GM23338 (cell line): ENCODE measurements around the gene NDUFS7. TPM values are rescaled to one million over a fixed set of nuclear protein-coding genes. Genes with fewer than 3 reads are reported as not detected.

Experiments
- ATAC-seq: fragments of 200-7000 bp; cut with Tn5 transposase; 3 replicates; pipeline ENCODE4 v1.9.1; 2020
- DNase-seq: peaks from one replicate; pipeline ENCODE4 v3.0.0-alpha.2; 2015; ENCODE audit warnings: low spot score
- H2AFZ ChIP-seq: fragments of 200-600 bp; sonication (generic); 2 replicates; pipeline ENCODE4 v1.8.0; 2016; ENCODE audit warnings: antibody characterized with exemption, mild to moderate bottlenecking, moderate library complexity
- H3F3A ChIP-seq: fragments of 200-600 bp; sonication (generic); replicated peaks from 2 replicates; pipeline ENCODE4 v1.8.0; 2017; ENCODE audit warnings: antibody characterized with exemption, mixed run types, low read depth
- H3K27ac ChIP-seq: fragments of 200-600 bp; sonication (generic); 2 replicates; pipeline ENCODE4 v1.6.1; 2016; ENCODE audit warnings: low read depth
- H3K27me3 ChIP-seq: fragments of 200-600 bp; sonication (generic); 2 replicates; pipeline ENCODE4 v1.8.0; 2016; ENCODE audit warnings: mild to moderate bottlenecking, mixed run types, moderate library complexity; ENCODE audit not compliant: insufficient read depth
- H3K36me3 ChIP-seq: fragments of 200-600 bp; sonication (generic); 2 replicates; pipeline ENCODE4 v1.8.0; 2016; ENCODE audit warnings: mild to moderate bottlenecking; ENCODE audit not compliant: insufficient read depth
- H3K4me1 ChIP-seq: fragments of 200-600 bp; sonication (generic); 2 replicates; pipeline ENCODE4 v1.8.0; 2016; ENCODE audit warnings: mild to moderate bottlenecking, moderate library complexity; ENCODE audit not compliant: insufficient read depth
- H3K4me2 ChIP-seq: fragments of 200-600 bp; sonication (generic); 2 replicates; pipeline ENCODE4 v1.7.1; 2017; ENCODE audit warnings: mixed run types
- H3K4me3 ChIP-seq: fragments of 200-600 bp; sonication (generic); 2 replicates; pipeline ENCODE4 v1.6.1; 2016; ENCODE audit warnings: mixed run types
- H3K79me2 ChIP-seq: fragments of 200-600 bp; sonication (generic); replicated peaks from 2 replicates; pipeline ENCODE4 v1.8.0; 2017; ENCODE audit warnings: mild to moderate bottlenecking; ENCODE audit not compliant: insufficient read depth
- H3K9me2 ChIP-seq: fragments of 200-600 bp; sonication (generic); 2 replicates; pipeline ENCODE4 v1.8.0; 2017; ENCODE audit not compliant: insufficient read depth
- H4K20me1 ChIP-seq: fragments of 200-600 bp; sonication (generic); replicated peaks from 2 replicates; pipeline ENCODE4 v1.8.0; 2017; ENCODE audit warnings: mild to moderate bottlenecking; ENCODE audit not compliant: insufficient read depth
- H3K27ac Mint-ChIP-seq: 2 replicates; pipeline ENCODE4 v1.8.0; 2020; ENCODE audit warnings: inconsistent platforms, mild to moderate bottlenecking, moderate library complexity, mixed read lengths
- H3K27me3 Mint-ChIP-seq: 3 replicates; pipeline ENCODE4 v1.8.0; 2022; ENCODE audit warnings: low read depth, mild to moderate bottlenecking, moderate library complexity, mixed read lengths, inconsistent platforms; ENCODE audit not compliant: insufficient read depth, poor library complexity
- H3K36me3 Mint-ChIP-seq: 3 replicates; pipeline ENCODE4 v1.8.0; 2021; ENCODE audit warnings: low read depth, mild to moderate bottlenecking, inconsistent platforms, moderate library complexity, mixed read lengths
- H3K4me1 Mint-ChIP-seq: 3 replicates; pipeline ENCODE4 v1.8.0; 2020; ENCODE audit warnings: mild to moderate bottlenecking, inconsistent platforms, mixed read lengths
- H3K4me3 Mint-ChIP-seq: 3 replicates; pipeline ENCODE4 v1.8.0; 2021; ENCODE audit warnings: moderate library complexity, mild to moderate bottlenecking, inconsistent platforms, mixed read lengths
- H3K9me3 Mint-ChIP-seq: 3 replicates; pipeline ENCODE4 v1.8.0; 2020; ENCODE audit warnings: moderate library complexity, mild to moderate bottlenecking, inconsistent platforms, mixed read lengths
- CREB1 ChIP-seq: fragments of 250-450 bp; sonication (Bioruptor Pico); IDR thresholded peaks from 2 replicates; pipeline ENCODE4 v1.5.0; 2020; ENCODE audit warnings: low read depth, mild to moderate bottlenecking, moderate library complexity
- EZH2phosphoT487 ChIP-seq: fragments of 200-600 bp; sonication (generic); IDR thresholded peaks from one replicate; pipeline ENCODE4 v1.8.1; 2018; ENCODE audit warnings: antibody characterized with exemption; ENCODE audit not compliant: unreplicated experiment
- JUNB ChIP-seq: IDR thresholded peaks from one replicate; pipeline ENCODE4 v1.6.1; 2016; ENCODE audit warnings: antibody characterized with exemption; ENCODE audit not compliant: unreplicated experiment
- NANOG ChIP-seq: IDR thresholded peaks from 2 replicates; pipeline ENCODE4 v1.6.1; 2016; ENCODE audit warnings: antibody characterized with exemption, borderline replicate concordance
- STAT1 ChIP-seq: IDR thresholded peaks from one replicate; pipeline ENCODE4 v1.6.1; 2016; ENCODE audit warnings: antibody characterized with exemption; ENCODE audit not compliant: unreplicated experiment
- ZNF331 ChIP-seq: fragments of 250-450 bp; sonication (Bioruptor Pico); IDR thresholded peaks from 2 replicates; pipeline ENCODE4 v1.5.0; 2020; ENCODE audit warnings: low read depth, mild to moderate bottlenecking, moderate library complexity
- polyA plus RNA-seq: library from polyadenylated mRNA; unstranded; fragments of >200 nt; fragmentation: Nextera tagmentation; extraction: Ambion mirVana; gene quantifications from 2 replicates; pipeline ENCODE4 v1.2.1, GENCODE V29; 2016
- total RNA-seq: library from RNA; depleted of rRNA; stranded (reverse); fragments of >200 nt; shearing (Covaris generic); gene quantifications from 2 replicates; pipeline ENCODE4 v1.2.3, GENCODE V29; 2014
- TF ChIP-seq, protein P1 (sequence below), 2 experiments: fragments of 200-600 bp in 1 of 2; sonication (generic) in 1 of 2; conservative IDR thresholded peaks; 2 replicates each; pipeline versions ENCODE4 v1.5.1 to v1.6.1; 2016 to 2017; ENCODE audit warnings: antibody characterized with exemption in 2 of 2, low read depth in 2 of 2, mild to moderate bottlenecking in 2 of 2, moderate library complexity in 1 of 2
- TF ChIP-seq, protein P2 (sequence below): IDR thresholded peaks from 2 replicates; pipeline ENCODE4 v1.6.1; 2016; ENCODE audit warnings: antibody characterized with exemption
- TF ChIP-seq, protein P3 (sequence below): IDR thresholded peaks from one replicate; pipeline ENCODE4 v1.6.1; 2018; ENCODE audit warnings: antibody characterized with exemption; ENCODE audit not compliant: unreplicated experiment

NDUFS7 gene
- total and polyA plus RNA-seq, 2 experiments from 2014 or later, result 132 to 203 TPM

DNA sequence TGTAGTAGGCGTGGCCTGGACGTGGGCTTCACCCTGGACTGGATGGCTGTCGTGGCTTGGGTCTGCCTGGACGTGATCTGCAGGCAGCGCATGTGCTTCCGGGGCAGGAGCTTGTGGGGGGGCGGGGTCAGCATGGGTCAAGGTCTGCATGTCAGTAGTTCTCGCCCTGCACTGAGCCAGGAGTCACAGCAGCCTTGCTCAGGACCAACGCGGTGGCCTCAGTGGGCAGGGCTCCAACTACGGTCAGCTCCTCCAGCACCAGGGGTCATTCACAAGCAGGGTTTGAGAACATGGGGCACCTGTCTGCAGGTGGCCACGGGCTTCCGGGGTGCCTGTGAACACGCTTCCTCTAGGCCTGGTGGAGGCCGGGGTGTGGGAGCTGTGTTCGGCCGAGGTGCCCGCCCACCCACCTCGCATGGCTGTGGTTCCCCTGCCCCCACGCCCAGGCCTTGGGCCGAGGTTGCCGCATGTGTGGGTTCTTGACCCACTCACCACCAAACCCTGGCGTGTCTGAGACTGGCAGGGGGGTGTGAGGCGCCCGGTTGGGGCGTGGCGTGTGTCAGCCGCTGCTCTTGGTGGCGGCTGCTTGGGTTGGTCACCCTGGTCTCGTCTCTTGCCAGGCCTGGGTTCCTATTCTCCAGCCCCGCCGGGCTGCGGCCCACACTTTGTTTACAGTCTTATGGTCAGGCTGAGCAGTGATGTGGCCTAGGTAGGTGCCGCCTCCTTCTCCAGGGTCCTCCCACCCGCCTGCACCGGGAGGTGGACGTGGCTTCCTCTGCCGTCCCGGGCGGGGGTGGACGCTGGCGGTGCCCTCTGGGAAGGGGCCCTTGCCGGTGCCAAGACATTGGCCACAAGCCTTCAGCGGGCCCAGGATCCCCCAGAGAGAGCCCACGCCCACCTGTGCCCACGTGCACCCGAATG is 49.7 kb downstream of the NDUFS7 start:
- no peaks in the 10 kb centered on the region for H3K27me3 ChIP-seq
- H3K36me3 ChIP-seq, result peaks cover 15% of the 10 kb centered on the region
- H3K4me2 ChIP-seq, result no peak overlapping the region
- H3F3A ChIP-seq, result peaks cover 41% of the 10 kb centered on the region
- H3K4me3 ChIP-seq, result no peak overlapping the region
- DNase-seq (no peak), ATAC-seq (no peak)
- no peak overlapping the region for H3K27ac ChIP-seq
- Mint-ChIP-seq H3K4me3 (no peak overlapping the region), H3K27ac (no peak overlapping the region), H3K9me3 (no peaks in the 10 kb centered on the region; the same call in 2 of the 3 replicates), H3K36me3 (peaks cover 43% of the 10 kb centered on the region), H3K27me3 (peaks cover 23% of the 10 kb centered on the region), H3K4me1 (no peaks in the 10 kb centered on the region; the same call in 2 of the 3 replicates)
- H2AFZ ChIP-seq, result no peak overlapping the region
- no peaks in the 10 kb centered on the region for H3K9me2 ChIP-seq
- peaks cover 12% of the 10 kb centered on the region for H3K79me2 ChIP-seq
- H3K4me1 ChIP-seq, result no peaks in the 10 kb centered on the region
- H4K20me1 ChIP-seq, result peaks cover 12% of the 10 kb centered on the region
- TF ChIP-seq EZH2phosphoT487, result no peak
- TF ChIP-seq, protein P1, sequence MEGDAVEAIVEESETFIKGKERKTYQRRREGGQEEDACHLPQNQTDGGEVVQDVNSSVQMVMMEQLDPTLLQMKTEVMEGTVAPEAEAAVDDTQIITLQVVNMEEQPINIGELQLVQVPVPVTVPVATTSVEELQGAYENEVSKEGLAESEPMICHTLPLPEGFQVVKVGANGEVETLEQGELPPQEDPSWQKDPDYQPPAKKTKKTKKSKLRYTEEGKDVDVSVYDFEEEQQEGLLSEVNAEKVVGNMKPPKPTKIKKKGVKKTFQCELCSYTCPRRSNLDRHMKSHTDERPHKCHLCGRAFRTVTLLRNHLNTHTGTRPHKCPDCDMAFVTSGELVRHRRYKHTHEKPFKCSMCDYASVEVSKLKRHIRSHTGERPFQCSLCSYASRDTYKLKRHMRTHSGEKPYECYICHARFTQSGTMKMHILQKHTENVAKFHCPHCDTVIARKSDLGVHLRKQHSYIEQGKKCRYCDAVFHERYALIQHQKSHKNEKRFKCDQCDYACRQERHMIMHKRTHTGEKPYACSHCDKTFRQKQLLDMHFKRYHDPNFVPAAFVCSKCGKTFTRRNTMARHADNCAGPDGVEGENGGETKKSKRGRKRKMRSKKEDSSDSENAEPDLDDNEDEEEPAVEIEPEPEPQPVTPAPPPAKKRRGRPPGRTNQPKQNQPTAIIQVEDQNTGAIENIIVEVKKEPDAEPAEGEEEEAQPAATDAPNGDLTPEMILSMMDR (conservative IDR thresholded peaks at IDR 0.05; ENCODE audit: low read depth in 2 of 2), result no peak
- TF ChIP-seq, protein P2, sequence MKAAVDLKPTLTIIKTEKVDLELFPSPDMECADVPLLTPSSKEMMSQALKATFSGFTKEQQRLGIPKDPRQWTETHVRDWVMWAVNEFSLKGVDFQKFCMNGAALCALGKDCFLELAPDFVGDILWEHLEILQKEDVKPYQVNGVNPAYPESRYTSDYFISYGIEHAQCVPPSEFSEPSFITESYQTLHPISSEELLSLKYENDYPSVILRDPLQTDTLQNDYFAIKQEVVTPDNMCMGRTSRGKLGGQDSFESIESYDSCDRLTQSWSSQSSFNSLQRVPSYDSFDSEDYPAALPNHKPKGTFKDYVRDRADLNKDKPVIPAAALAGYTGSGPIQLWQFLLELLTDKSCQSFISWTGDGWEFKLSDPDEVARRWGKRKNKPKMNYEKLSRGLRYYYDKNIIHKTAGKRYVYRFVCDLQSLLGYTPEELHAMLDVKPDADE, result no peak
- no peak for TF ChIP-seq NANOG
- TF ChIP-seq CREB1, result no peak
- no peak for TF ChIP-seq ZNF331 (CRISPR knock-in tag)
- TF ChIP-seq JUNB, result no peak
- TF ChIP-seq, protein P3, sequence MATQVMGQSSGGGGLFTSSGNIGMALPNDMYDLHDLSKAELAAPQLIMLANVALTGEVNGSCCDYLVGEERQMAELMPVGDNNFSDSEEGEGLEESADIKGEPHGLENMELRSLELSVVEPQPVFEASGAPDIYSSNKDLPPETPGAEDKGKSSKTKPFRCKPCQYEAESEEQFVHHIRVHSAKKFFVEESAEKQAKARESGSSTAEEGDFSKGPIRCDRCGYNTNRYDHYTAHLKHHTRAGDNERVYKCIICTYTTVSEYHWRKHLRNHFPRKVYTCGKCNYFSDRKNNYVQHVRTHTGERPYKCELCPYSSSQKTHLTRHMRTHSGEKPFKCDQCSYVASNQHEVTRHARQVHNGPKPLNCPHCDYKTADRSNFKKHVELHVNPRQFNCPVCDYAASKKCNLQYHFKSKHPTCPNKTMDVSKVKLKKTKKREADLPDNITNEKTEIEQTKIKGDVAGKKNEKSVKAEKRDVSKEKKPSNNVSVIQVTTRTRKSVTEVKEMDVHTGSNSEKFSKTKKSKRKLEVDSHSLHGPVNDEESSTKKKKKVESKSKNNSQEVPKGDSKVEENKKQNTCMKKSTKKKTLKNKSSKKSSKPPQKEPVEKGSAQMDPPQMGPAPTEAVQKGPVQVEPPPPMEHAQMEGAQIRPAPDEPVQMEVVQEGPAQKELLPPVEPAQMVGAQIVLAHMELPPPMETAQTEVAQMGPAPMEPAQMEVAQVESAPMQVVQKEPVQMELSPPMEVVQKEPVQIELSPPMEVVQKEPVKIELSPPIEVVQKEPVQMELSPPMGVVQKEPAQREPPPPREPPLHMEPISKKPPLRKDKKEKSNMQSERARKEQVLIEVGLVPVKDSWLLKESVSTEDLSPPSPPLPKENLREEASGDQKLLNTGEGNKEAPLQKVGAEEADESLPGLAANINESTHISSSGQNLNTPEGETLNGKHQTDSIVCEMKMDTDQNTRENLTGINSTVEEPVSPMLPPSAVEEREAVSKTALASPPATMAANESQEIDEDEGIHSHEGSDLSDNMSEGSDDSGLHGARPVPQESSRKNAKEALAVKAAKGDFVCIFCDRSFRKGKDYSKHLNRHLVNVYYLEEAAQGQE, result no peak
- TF ChIP-seq STAT1, result no peak
